HG03521 (cell line): ENCODE measurements around the gene RIMS3.
A peak's percentile ranks its signal among the peaks of the same experiment; 100 is the strongest.
"Not testable (repeated sequence)": the region's sequence is repeated elsewhere in the genome, so short reads cannot be mapped to it uniquely, and the experiment has no call there.

Experiments
- ATAC-seq: cut with Tn5 transposase; IDR thresholded peaks from one replicate; pipeline ENCODE4 v1.9.1; 2021; ENCODE audit warnings: mild to moderate bottlenecking, moderate library complexity; ENCODE audit not compliant: unreplicated experiment

Gene RIMS3

GRCh38 chr1:40633523-40633922 is 32.0 kb downstream of the RIMS3 start:
- ATAC-seq = no peak

GRCh38 chr1:40630488-40631223 is 34.8 kb downstream of the RIMS3 start:
- ATAC-seq = no peak

GRCh38 chr1:40629546-40629945 is 35.9 kb downstream of the RIMS3 start:
- ATAC-seq = not testable (repeated sequence)

- no peak for ATAC-seq
Measured at GRCh38 chr1:40628903-40629292, 36.6 kb downstream of the RIMS3 start.

- peak; percentile 49 for ATAC-seq
Measured at GRCh38 chr1:40627987-40628902, 37.2 kb downstream of the RIMS3 start.

GRCh38 chr1:40626383-40626770 is 39.1 kb downstream of the RIMS3 start:
- no peak for ATAC-seq

GRCh38 chr1:40625476-40626382 is 39.8 kb downstream of the RIMS3 start:
- no peak for ATAC-seq

GRCh38 chr1:40625076-40625475 is 40.4 kb downstream of the RIMS3 start:
- ATAC-seq = no peak

- no peak for ATAC-seq
Measured at GRCh38 chr1:40622936-40623629, 42.4 kb downstream of the RIMS3 start.

GRCh38 chr1:40621821-40622450 is 43.5 kb downstream of the RIMS3 start:
- no peak for ATAC-seq

- no peak for ATAC-seq
Measured at GRCh38 chr1:40620586-40621210, 44.8 kb downstream of the RIMS3 start.

GRCh38 chr1:40620150-40620549 is 45.3 kb downstream of the RIMS3 start:
- ATAC-seq = no peak

GRCh38 chr1:40618108-40618507 is 47.4 kb downstream of the RIMS3 start:
- ATAC-seq = no peak

GRCh38 chr1:40612345-40612831 is 53.1 kb downstream of the RIMS3 start:
- ATAC-seq = no peak

- ATAC-seq = no peak
Measured at GRCh38 chr1:40610156-40610555, 55.3 kb downstream of the RIMS3 start.

GRCh38 chr1:40607921-40608320 is 57.6 kb downstream of the RIMS3 start:
- no peak for ATAC-seq

GRCh38 chr1:40606978-40607377 is 58.5 kb downstream of the RIMS3 start:
- ATAC-seq = no peak

GRCh38 chr1:40606194-40606593 is 59.3 kb downstream of the RIMS3 start:
- ATAC-seq = no peak

GRCh38 chr1:40599926-40600325 is 65.6 kb downstream of the RIMS3 start:
- no peak for ATAC-seq
